ENCODE measurements around the gene SMIM43.

The SMIM43 gene

DNA sequence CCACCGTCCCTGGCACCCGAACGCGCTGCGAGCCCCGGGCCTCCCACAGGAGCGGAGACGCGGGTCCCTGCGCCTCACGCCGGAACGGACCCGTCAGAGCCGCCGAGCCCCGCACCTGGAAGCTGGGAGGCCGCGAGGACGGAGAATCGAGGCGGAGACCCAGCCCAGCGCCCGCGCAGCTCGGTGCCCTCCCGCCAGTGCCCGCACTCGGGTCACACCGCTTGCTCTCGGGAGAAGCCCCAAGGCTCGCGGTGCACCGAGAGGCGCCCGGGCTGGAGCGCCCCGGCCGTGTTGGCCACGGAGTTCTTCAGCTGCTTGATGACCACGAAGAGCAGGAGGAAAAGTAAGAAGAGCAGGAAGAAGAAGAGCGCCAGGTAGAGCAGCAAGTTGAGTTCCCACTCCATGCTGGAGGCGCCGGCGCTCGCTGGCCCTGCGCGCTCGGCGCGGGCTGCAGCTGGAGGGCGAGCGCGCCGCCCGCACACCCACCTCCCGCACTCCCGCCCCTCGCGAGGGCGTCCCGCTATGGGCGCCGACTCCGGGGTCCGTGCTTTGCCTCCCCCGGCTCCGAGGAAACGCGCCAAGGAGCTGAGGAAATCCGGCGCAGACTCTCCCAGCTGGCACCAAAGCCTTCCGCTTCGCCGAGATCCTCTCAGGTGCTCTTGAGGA, at the start of gene SMIM43:
Gene SMIM43 (minus strand): TSS at position 463 of the 666 bp plus-strand sequence. CDS start 59 bp downstream, at position 404.
- Mint-ChIP-seq H3K9me3 (no peaks in the 10 kb centered on the region), H3K27ac (no peak within 1 kb of the TSS)

DNA sequence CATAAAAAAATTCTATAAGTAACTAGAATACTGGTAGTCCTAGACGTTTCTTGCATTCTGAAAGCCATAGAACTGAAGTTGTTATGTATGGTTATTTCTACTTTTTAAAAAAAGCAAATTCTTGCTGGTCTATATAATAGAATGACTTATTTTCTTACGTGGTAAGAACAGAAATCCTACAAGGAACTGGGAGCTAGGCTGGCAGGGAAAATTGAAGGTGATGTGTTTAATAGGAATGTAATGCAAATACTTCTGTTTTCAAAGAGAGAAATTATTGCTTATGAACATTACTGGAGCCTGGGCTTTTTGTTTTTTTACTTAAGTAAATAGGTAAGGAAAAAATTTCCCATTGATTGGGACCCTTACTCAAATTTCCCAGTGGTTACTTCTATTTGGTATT, 49.8 kb upstream of the SMIM43 start:
- Mint-ChIP-seq H3K9me3 (no peaks in the 10 kb centered on the region), H3K36me3 (peaks cover 15% of the 10 kb centered on the region), H3K4me3 (no peak overlapping the region), H3K27ac (no peak overlapping the region), H3K27me3 (no peaks in the 10 kb centered on the region), H3K4me1 (no peaks in the 10 kb centered on the region)
- ATAC-seq (ENCODE audit: low read depth), result no peak
- no peak for DNase-seq (ENCODE audit: low spot score in 2 of 2)

More for the DNA sequence above, at the start of gene SMIM43:
- Mint-ChIP-seq H3K27me3 (peaks cover 27% of the 10 kb centered on the region), H3K36me3 (no peaks in the 10 kb centered on the region), H3K4me3 (peak within 1 kb of the TSS; percentile 54), H3K4me1 (peaks cover 6% of the 10 kb centered on the region)
- ATAC-seq (ENCODE audit: low read depth) (no peak), DNase-seq (ENCODE audit: low spot score in 2 of 2) (no peak)

DNA sequence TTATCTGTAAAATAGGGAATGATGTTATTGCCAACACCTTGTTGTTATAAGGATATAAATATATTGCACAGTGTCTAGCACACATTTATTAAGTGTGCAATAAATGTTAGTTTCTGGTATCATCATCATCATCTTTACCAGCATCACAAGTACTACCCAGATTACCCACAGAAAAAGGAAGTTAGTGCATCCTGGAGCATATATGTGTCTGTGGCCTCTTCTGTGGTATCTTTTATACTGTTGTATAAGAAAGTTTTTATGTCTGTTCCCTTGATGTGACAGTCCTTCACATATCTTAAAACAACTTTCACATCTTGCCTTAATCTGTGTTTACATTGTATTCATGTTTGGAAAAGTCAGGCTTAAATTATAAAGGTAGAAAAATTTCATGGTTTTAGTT, 46.2 kb upstream of the SMIM43 start:
- Mint-ChIP-seq H3K4me1 (no peaks in the 10 kb centered on the region), H3K9me3 (no peaks in the 10 kb centered on the region), H3K36me3 (peaks cover 15% of the 10 kb centered on the region), H3K27ac (no peak overlapping the region), H3K27me3 (no peaks in the 10 kb centered on the region), H3K4me3 (no peak overlapping the region)
- ATAC-seq (ENCODE audit: low read depth) (no peak), DNase-seq (ENCODE audit: low spot score in 2 of 2) (no peak)

DNA sequence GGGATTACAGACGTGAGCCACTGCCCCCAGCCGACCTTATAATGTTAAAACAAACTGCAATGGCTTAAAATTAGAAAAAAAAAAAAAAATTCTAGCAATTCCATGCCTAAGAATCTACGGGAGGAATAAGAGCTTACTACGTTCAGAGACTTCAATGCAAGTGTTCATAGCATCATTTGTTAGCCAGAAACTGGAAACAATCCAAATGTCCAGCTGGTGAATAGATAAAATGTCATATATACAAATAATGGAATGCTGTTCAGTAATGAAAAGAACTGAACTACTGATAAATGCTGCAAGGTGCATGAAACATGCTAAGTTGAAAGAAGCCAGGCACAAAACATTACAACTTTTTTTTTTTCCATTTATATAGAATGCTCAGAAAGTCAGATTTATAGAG, 41.4 kb upstream of the SMIM43 start:
- Mint-ChIP-seq H3K36me3 (peaks cover 13% of the 10 kb centered on the region), H3K27me3 (no peaks in the 10 kb centered on the region), H3K27ac (no peak overlapping the region), H3K4me1 (peaks cover 9% of the 10 kb centered on the region), H3K4me3 (no peak overlapping the region), H3K9me3 (no peaks in the 10 kb centered on the region)
- ATAC-seq (ENCODE audit: low read depth) (no peak), DNase-seq (ENCODE audit: low spot score in 2 of 2) (no peak)

DNA sequence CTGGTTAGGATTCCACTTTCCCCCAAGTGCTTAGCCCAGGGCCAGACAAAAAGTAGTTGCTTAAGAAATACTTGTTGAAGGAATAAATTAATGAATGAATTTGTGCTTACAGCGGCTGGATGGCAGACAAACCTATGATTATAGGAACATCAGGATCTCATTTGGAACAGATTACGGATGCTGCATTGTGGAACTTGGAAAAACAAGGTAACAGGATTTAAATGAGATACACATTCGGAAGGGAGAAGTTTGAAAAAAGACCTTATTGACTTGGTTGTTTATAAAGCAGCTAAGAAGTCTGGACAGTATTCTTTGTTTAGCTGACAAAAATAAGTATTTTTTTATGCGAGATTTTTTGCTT, 36.7 kb upstream of the SMIM43 start:
- peak overlapping the region; percentile 98 for H3K27ac Mint-ChIP-seq
- H3K4me3 Mint-ChIP-seq, result peak overlapping the region; percentile 93
- H3K9me3 Mint-ChIP-seq, result no peaks in the 10 kb centered on the region
- H3K36me3 Mint-ChIP-seq, result peaks cover 8% of the 10 kb centered on the region
- ATAC-seq (ENCODE audit: low read depth) (no peak), DNase-seq (ENCODE audit: low spot score in 2 of 2) (no peak)
- H3K27me3 Mint-ChIP-seq, result no peaks in the 10 kb centered on the region
- H3K4me1 Mint-ChIP-seq, result peaks cover 20% of the 10 kb centered on the region

DNA sequence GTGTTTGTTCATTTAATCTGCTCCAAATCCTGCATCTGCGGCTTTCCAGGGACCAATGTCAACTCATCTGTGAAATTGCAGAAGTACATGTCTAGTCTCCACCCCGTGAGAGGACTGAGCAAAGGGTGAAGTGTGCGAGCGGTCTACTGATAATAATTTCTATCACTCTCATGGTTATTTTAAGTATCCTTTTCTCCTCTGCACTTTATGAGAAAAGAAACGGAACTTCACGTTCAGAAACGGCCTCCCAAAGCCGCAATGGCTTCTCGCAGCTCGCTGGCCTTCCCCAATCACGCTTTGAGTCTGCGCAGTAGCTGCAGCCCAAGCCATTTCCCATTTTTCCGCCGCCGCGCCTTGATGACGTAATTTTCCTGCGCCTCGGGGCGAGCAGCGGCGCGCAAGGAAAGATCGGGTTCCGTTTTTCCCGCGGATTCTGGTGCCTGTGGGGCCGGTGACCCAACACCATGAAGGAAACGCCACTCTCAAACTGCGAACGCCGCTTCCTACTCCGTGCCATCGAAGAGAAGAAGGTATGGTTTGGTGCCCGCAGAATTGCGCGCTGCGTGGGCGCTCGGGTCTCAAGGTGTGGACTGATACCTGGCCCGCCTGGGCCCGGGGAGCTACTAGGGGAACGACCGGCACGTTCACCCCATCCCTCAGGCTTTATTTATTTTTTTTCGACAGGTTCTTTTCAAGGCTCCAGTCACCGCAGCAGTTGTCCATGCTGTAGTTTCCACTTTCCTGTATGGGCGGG, 36.2 kb upstream of the SMIM43 start, which contains the start of gene EXOSC9:
Gene EXOSC9 (plus strand): TSS at position 363 of the 754 bp plus-strand sequence. CDS start 102 bp downstream, at position 465.
- ATAC-seq (ENCODE audit: low read depth), result peak; percentile 77
- peaks cover 8% of the 10 kb centered on the region for H3K36me3 Mint-ChIP-seq
- DNase-seq (ENCODE audit: low spot score in 2 of 2), result peak; percentile 96 to 99
- H3K4me3 Mint-ChIP-seq, result peak within 1 kb of the TSS; percentile 93
- H3K4me1 Mint-ChIP-seq, result peaks cover 20% of the 10 kb centered on the region
- H3K9me3 Mint-ChIP-seq, result no peaks in the 10 kb centered on the region
- H3K27ac Mint-ChIP-seq, result peak within 1 kb of the TSS; percentile 98
- H3K27me3 Mint-ChIP-seq, result no peaks in the 10 kb centered on the region

DNA sequence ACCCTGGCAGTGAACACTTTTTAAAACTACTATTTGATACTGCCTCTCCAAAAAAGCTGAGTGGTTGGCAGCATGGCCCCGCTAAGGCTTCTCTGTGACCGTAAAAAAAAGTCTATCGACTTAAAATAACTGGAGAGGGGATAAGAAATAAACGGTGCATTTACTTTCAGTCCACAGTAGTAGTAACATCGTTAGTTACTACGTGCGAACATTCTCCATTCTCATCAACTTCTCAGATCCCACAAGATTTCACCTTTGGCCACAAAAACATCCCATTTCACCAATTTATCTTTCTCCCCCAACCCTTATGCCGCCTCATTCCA, 35.6 kb upstream of the SMIM43 start:
- no peak for DNase-seq (ENCODE audit: low spot score in 2 of 2)
- H3K27me3 Mint-ChIP-seq, result no peaks in the 10 kb centered on the region
- peaks cover 22% of the 10 kb centered on the region for H3K4me1 Mint-ChIP-seq
- peak overlapping the region; percentile 98 for H3K27ac Mint-ChIP-seq
- peak; percentile 36 for ATAC-seq (ENCODE audit: low read depth)
- no peaks in the 10 kb centered on the region for H3K9me3 Mint-ChIP-seq
- peak overlapping the region; percentile 93 for H3K4me3 Mint-ChIP-seq
- peaks cover 8% of the 10 kb centered on the region for H3K36me3 Mint-ChIP-seq

DNA sequence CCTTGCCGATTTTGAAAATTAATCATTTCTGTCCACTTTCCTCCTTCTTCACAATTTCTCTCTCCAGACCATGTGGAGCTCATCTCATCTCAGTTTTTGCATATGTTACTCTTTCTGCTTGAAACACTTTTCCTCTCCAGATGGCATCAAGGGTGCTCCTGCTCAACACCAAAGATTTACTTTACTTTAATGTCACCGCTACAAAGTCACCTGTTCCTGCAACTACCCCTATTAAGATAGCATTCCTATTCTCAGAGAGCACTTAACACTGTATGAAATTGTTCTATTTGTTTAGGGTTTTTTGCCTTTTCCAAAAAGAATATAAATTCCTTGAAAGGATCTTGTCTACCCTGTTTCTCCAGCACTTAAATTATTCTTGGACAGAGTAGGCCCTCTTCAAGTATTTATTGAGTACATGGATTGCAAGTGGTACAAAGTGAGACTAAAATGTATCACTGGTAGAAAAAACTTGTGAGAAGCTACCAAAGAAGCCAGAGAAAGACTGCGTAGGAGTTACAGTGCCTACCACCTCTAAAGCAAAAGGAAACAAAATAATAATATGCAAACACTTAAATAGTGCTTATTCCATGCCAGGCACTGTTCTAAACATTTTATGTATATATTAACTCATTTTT, 35.0 kb upstream of the SMIM43 start:
- Mint-ChIP-seq H3K4me1 (peaks cover 25% of the 10 kb centered on the region), H3K36me3 (peaks cover 4% of the 10 kb centered on the region), H3K27me3 (no peaks in the 10 kb centered on the region), H3K9me3 (no peaks in the 10 kb centered on the region), H3K4me3 (no peak overlapping the region), H3K27ac (peak overlapping the region; percentile 98)
- no peak for ATAC-seq (ENCODE audit: low read depth)
- no peak for DNase-seq (ENCODE audit: low spot score in 2 of 2)

DNA sequence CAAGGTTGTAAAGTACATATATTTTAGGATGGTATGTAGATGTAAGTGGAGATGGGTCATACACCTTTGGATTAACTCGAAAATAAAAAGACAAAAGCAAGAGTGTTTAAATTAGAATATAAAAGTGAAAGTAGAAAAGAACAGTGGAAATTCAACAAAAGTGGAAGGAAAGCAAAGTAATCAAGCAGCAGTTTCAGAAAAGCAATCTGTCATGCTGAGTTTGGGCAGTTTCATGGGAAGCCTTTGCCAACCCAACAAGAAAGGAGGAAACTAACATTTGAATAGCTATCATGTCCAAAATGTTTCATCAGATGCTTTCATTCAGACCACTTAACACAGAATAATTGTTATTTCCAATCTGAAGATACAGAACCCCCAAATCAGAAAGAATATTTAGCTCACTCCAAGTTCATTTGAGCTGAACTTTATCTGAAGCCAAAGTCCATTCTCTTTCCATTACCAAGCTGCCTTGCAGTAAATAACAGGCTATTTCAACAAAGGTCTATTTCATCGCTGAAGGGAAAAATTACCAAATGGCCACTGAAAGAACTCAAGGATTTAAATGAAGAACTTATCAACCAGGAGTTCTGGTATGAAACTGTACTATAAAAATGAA, 34.4 kb upstream of the SMIM43 start:
- no peak for DNase-seq (ENCODE audit: low spot score in 2 of 2)
- Mint-ChIP-seq H3K4me3 (no peak overlapping the region), H3K27me3 (peaks cover 1% of the 10 kb centered on the region), H3K36me3 (no peaks in the 10 kb centered on the region), H3K9me3 (no peaks in the 10 kb centered on the region), H3K4me1 (peaks cover 25% of the 10 kb centered on the region), H3K27ac (peak overlapping the region; percentile 28)
- no peak for ATAC-seq (ENCODE audit: low read depth)

DNA sequence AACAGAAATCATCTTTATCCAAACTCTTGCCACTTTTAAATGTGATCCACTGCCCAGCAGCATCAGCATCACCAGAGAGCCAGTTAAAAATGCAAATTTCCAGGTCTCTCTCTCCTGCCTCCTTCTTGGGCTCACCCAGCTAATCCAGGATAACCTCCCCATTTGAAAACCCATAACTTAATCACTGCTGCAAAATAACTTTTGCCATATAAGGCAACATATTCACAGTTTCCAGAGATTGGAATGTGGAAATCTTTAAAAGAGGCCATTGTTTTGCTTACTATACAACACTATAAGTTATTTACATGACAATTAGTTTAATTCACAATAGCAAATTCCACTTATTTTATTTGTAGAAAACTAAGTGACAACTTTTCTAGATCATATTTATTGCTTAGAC, 31.3 kb upstream of the SMIM43 start:
- ATAC-seq (ENCODE audit: low read depth), result no peak
- Mint-ChIP-seq H3K27ac (no peak overlapping the region), H3K4me3 (no peak overlapping the region), H3K4me1 (peaks cover 15% of the 10 kb centered on the region), H3K27me3 (peaks cover 1% of the 10 kb centered on the region), H3K36me3 (no peaks in the 10 kb centered on the region), H3K9me3 (no peaks in the 10 kb centered on the region)
- no peak for DNase-seq (ENCODE audit: low spot score in 2 of 2)

DNA sequence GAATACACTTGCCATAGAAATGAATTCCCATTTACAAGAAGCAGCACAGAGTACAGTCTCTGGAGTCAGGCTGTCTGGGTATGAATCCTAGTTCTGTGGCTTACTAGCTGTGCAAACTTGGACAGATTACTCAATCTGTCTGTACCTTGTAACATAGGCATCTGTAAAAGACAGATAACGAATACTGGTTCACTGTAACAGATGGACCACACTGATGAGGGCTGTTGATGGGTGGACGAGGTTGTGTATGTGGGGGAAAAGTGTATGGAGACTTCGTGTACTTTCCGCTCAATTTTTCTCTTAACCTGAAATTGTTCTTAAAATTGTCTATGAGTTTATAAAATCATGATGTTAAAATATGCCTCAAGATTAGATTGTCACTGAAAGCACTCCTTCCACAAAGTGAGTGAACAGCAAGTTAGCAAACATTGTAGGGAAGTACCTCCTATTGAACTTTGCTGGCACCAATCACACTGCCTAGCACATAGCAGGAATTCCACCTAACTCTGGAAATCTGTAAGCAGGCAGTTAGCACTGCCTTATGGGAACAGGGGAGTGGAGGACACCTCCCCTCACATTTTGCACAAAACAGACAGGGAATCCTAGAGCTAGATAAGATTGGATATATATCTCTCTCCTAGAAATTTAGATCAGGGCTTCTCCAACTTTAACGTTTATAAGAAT, 29.7 kb upstream of the SMIM43 start:
- Mint-ChIP-seq H3K4me3 (no peak overlapping the region), H3K4me1 (peaks cover 8% of the 10 kb centered on the region), H3K27ac (peak overlapping the region; percentile 53), H3K9me3 (no peaks in the 10 kb centered on the region), H3K27me3 (peaks cover 5% of the 10 kb centered on the region), H3K36me3 (no peaks in the 10 kb centered on the region)
- no peak for DNase-seq (ENCODE audit: low spot score in 2 of 2)
- no peak for ATAC-seq (ENCODE audit: low read depth)

DNA sequence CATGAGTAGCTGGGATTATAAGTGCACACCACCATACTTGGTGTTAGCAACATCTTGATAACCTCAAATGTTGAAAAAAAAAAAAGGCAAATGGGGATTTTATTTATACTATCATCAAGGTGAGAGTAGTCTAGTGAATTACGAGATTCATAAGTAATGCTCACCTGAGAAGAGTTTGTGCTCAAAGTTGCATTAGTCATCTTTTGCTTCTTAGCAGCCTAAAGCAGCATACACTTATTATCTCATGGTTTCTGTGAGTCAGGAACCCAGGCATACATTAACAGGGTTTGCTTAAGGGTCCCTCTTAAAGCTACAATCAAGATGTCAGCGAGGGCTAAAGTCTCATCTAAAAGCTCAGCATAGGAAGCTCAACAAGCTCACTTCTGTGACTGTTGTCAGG, 28.0 kb upstream of the SMIM43 start:
- DNase-seq (ENCODE audit: low spot score in 2 of 2), result no peak
- Mint-ChIP-seq H3K27me3 (peaks cover 13% of the 10 kb centered on the region), H3K4me3 (no peak overlapping the region), H3K9me3 (no peaks in the 10 kb centered on the region), H3K27ac (no peak overlapping the region), H3K4me1 (peaks cover 5% of the 10 kb centered on the region), H3K36me3 (no peaks in the 10 kb centered on the region)
- no peak for ATAC-seq (ENCODE audit: low read depth)

DNA sequence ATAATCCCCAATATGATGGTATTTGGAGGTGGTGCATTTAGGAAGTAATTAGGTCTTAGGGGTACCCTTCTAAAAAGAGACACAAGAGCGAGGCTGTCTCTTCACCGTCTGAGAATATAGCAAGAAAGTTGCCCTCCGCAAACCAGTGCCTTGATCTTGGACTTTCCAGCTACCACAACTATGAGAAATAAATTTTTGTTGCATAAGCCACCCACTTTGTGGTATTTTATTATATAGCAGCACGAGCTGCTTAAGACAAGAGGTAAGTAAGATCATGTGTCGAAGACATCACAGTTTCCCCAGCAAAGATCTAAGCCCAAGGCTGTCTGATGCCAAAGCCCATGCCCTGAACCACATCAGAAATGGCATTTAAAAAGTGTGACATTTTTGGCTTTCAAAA, 26.5 kb upstream of the SMIM43 start:
- peaks cover 17% of the 10 kb centered on the region for H3K27me3 Mint-ChIP-seq
- no peak overlapping the region for H3K27ac Mint-ChIP-seq
- DNase-seq (ENCODE audit: low spot score in 2 of 2), result no peak
- H3K36me3 Mint-ChIP-seq, result no peaks in the 10 kb centered on the region
- H3K4me3 Mint-ChIP-seq, result no peak overlapping the region
- ATAC-seq (ENCODE audit: low read depth), result no peak
- peaks cover 5% of the 10 kb centered on the region for H3K4me1 Mint-ChIP-seq
- H3K9me3 Mint-ChIP-seq, result no peaks in the 10 kb centered on the region

DNA sequence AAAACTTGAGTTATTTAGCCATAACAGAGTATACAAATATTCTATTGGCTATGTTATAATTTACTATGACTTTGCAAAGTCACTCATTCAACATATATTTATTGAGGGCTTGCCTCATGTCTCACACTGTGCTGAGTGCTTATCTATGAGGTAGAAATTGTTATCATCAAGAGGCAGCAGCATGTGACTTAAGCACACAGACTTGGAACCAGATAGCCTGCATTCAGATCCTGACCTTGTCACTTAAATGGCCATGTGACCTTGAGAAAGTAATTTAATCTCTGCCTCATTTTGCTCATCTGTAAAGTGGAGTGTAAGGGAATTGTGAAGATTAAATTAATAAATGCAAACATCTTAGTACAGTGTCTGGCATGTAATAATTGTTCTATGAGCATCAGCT, 26.0 kb upstream of the SMIM43 start:
- H3K27me3 Mint-ChIP-seq, result peaks cover 17% of the 10 kb centered on the region
- H3K27ac Mint-ChIP-seq, result no peak overlapping the region
- no peaks in the 10 kb centered on the region for H3K36me3 Mint-ChIP-seq
- DNase-seq (ENCODE audit: low spot score in 2 of 2) (no peak), ATAC-seq (ENCODE audit: low read depth) (no peak)
- no peak overlapping the region for H3K4me3 Mint-ChIP-seq
- H3K4me1 Mint-ChIP-seq, result peaks cover 3% of the 10 kb centered on the region
- no peaks in the 10 kb centered on the region for H3K9me3 Mint-ChIP-seq

Measured in memory B cell (primary cell).